SK-N-SH (cell line): ENCODE results near the gene BRIX1. TPM values are rescaled to one million over a fixed set of nuclear protein-coding genes. Genes with fewer than 3 reads are reported as not detected.
"Not testable (repeated sequence)": the region's sequence is repeated elsewhere in the genome, so short reads cannot be mapped to it uniquely, and the experiment has no call there.

Experiments
- CTCF ChIA-PET: fragments of 300-600, 350-600 bp; formaldehyde crosslinking; extraction: SDS; loops from one replicate; lab custom pipeline; 2021; lab: Yijun Ruan, JAX
- POLR2A ChIA-PET: fragments of 350-600 bp; sonication (Branson Sonifier 250); formaldehyde crosslinking; extraction: SDS; loops from one replicate; lab custom pipeline; 2020; ENCODE audit warnings: antibody characterized with exemption, inconsistent platforms; lab: Yijun Ruan, JAX
- DNase-seq: peaks from one replicate; pipeline ENCODE4 v3.0.0; 2012
- H2AFZ ChIP-seq: fragments of 200-600 bp; sonication (generic); 2 replicates; pipeline ENCODE4 v1.8.1; 2016; ENCODE audit warnings: antibody characterized with exemption, mild to moderate bottlenecking, low read depth
- H3F3A ChIP-seq: fragments of 200-600 bp; sonication (generic); replicated peaks from 2 replicates; pipeline ENCODE3; 2016; ENCODE audit warnings: antibody characterized with exemption, mild to moderate bottlenecking; ENCODE audit not compliant: insufficient read depth
- H3K27ac ChIP-seq, 2 experiments: fragments of 200-500 bp in 1 of 2; fragments of 200-600 bp in 1 of 2; sonication (Bioruptor generic) in 1 of 2; sonication (generic), shearing (Covaris generic) in 1 of 2; 2 replicates each; pipeline versions ENCODE4 v1.5.1 to v1.6.1; 2014 to 2016; ENCODE audit warnings: low read depth in 2 of 2, inconsistent platforms in 1 of 2, low read length in 1 of 2, mild to moderate bottlenecking in 1 of 2, mixed read lengths in 1 of 2
- H3K27me3 ChIP-seq: fragments of 200-600 bp; sonication (generic), shearing (Covaris generic); 2 replicates; pipeline ENCODE4 v1.6.1; 2016; ENCODE audit warnings: mixed run types; ENCODE audit not compliant: insufficient read depth
- H3K36me3 ChIP-seq, 2 experiments: fragments of 200-500 bp in 1 of 2; fragments of 200-600 bp in 1 of 2; sonication (Bioruptor generic) in 1 of 2; sonication (generic) in 1 of 2; replicated peaks in 1 of 2; 2 replicates each; pipeline versions ENCODE3 to v1.5.1; 2014 to 2016; ENCODE audit warnings: low read length in 1 of 2, mild to moderate bottlenecking in 1 of 2; ENCODE audit not compliant: insufficient read depth in 2 of 2, control insufficient read depth in 1 of 2
- H3K4me1 ChIP-seq, 2 experiments: fragments of 200-500 bp in 1 of 2; fragments of 200-600 bp in 1 of 2; sonication (Bioruptor generic) in 1 of 2; sonication (generic), shearing (Covaris generic) in 1 of 2; 2 replicates each; pipeline versions ENCODE4 v1.5.1 to v1.6.1; 2014 to 2016; ENCODE audit warnings: low read depth in 1 of 2, low read length in 1 of 2, mixed run types in 1 of 2; ENCODE audit not compliant: insufficient read depth in 2 of 2, control insufficient read depth in 1 of 2
- H3K4me2 ChIP-seq: fragments of 200-600 bp; sonication (generic), shearing (Covaris generic); 2 replicates; pipeline ENCODE4 v1.6.1; 2017; ENCODE audit warnings: mixed run types
- H3K4me3 ChIP-seq, 2 experiments: fragments of 200-500 bp in 1 of 2; fragments of 200-600 bp in 1 of 2; sonication (Bioruptor generic) in 1 of 2; sonication (generic), shearing (Covaris generic) in 1 of 2; 2 replicates each; pipeline versions ENCODE4 v1.5.1 to v1.8.1; 2014 to 2016; ENCODE audit warnings: low read depth in 2 of 2, inconsistent platforms in 1 of 2, low read length in 1 of 2, mild to moderate bottlenecking in 1 of 2, mixed read lengths in 1 of 2, moderate library complexity in 1 of 2
- H3K79me2 ChIP-seq: fragments of 200-600 bp; sonication (generic); 2 replicates; pipeline ENCODE4 v1.8.1; 2017; ENCODE audit warnings: mild to moderate bottlenecking; ENCODE audit not compliant: insufficient read depth
- H3K9ac ChIP-seq: fragments of 200-600 bp; sonication (generic); 2 replicates; pipeline ENCODE4 v1.6.1; 2017; ENCODE audit warnings: mixed run types
- H3K9me2 ChIP-seq: fragments of 200-600 bp; sonication (generic); 2 replicates; pipeline ENCODE4 v1.6.1; 2017; ENCODE audit warnings: mixed run types
- H3K9me3 ChIP-seq: fragments of 200-600 bp; sonication (generic); 2 replicates; pipeline ENCODE4 v1.6.1; 2017; ENCODE audit warnings: mixed run types, mild to moderate bottlenecking, moderate library complexity
- H4K20me1 ChIP-seq: fragments of 200-600 bp; sonication (generic); 2 replicates; pipeline ENCODE4 v1.6.1; 2017; ENCODE audit warnings: mild to moderate bottlenecking, mixed run types; ENCODE audit not compliant: insufficient read depth
- CHD2 ChIP-seq: fragments of 150-350 bp; IDR thresholded peaks from 2 replicates; pipeline ENCODE4 v1.6.1; 2018; ENCODE audit warnings: low read length; ENCODE audit not compliant: partially characterized antibody
- EP300 ChIP-seq, 2 experiments: IDR thresholded peaks; 2 replicates each; pipeline versions ENCODE4 v1.4.0 to v1.6.1; 2012; ENCODE audit warnings: borderline replicate concordance in 1 of 2, low read depth in 1 of 2, low read length in 1 of 2
- FOSL2 ChIP-seq: IDR thresholded peaks from 2 replicates; pipeline ENCODE4 v1.4.0; 2012; ENCODE audit warnings: low read depth, mild to moderate bottlenecking, moderate library complexity, borderline replicate concordance
- FOXM1 ChIP-seq: IDR thresholded peaks from 2 replicates; pipeline ENCODE4 v1.4.0; 2012; ENCODE audit warnings: low read depth, mild to moderate bottlenecking
- MEF2A ChIP-seq: IDR thresholded peaks from 2 replicates; pipeline ENCODE4 v1.4.0; 2012; ENCODE audit warnings: low read depth, borderline replicate concordance
- NRF1 ChIP-seq: IDR thresholded peaks from 2 replicates; pipeline ENCODE4 v1.6.1; 2012; ENCODE audit warnings: low read depth, mild to moderate bottlenecking, low read length
- POLR2AphosphoS5 ChIP-seq: IDR thresholded peaks from 2 replicates; pipeline ENCODE4 v1.6.1; 2012; ENCODE audit warnings: low read depth, low read length
- RCOR1 ChIP-seq: fragments of 150-350 bp; IDR thresholded peaks from 2 replicates; pipeline ENCODE4 v1.6.1; 2017; ENCODE audit warnings: antibody characterized with exemption, low read length
- RXRA ChIP-seq: IDR thresholded peaks from 2 replicates; pipeline ENCODE4 v1.4.0; 2012; ENCODE audit warnings: low read depth, mild to moderate bottlenecking, borderline replicate concordance
- SMC3 ChIP-seq: IDR thresholded peaks from 2 replicates; pipeline ENCODE4 v1.6.1; 2012; ENCODE audit warnings: low read depth, low read length, improper control_type of control experiment
- TAF1 ChIP-seq: IDR thresholded peaks from 2 replicates; pipeline ENCODE4 v1.6.1; 2012; ENCODE audit warnings: low read depth, mild to moderate bottlenecking, low read length, moderate library complexity, borderline replicate concordance
- WGBS: methylation state at CpG from one replicate; pipeline ENCODE4 v1.1.6; 2017; ENCODE audit warnings: low lambda C conversion rate; 5-methylcytosine and 5-hydroxymethylcytosine counted together
- polyA plus RNA-seq, 3 experiments: library from polyadenylated mRNA; depleted of rRNA; stranded (reverse); fragments of >200 nt; gene quantifications; 2 replicates each; pipeline ENCODE4 v1.2.3, GENCODE V29; 2012
- TF ChIP-seq, protein P1 (sequence below): IDR thresholded peaks from 2 replicates; pipeline ENCODE4 v1.4.0; 2012; ENCODE audit warnings: low read depth, borderline replicate concordance
- TF ChIP-seq, protein P2 (sequence below): IDR thresholded peaks from 2 replicates; pipeline ENCODE4 v1.6.1; 2012; ENCODE audit warnings: mild to moderate bottlenecking, low read depth, low read length, moderate library complexity
- TF ChIP-seq, protein P3 (sequence below): fragments of 150-350 bp; IDR thresholded peaks from 2 replicates; pipeline ENCODE4 v1.6.1; 2016; ENCODE audit warnings: mild to moderate bottlenecking, low read depth, low read length

BRIX1 gene
- polyA plus RNA-seq, 1 of the 3 experiments (the other 2 are of a cell fraction) = 18.4 TPM

DNA sequence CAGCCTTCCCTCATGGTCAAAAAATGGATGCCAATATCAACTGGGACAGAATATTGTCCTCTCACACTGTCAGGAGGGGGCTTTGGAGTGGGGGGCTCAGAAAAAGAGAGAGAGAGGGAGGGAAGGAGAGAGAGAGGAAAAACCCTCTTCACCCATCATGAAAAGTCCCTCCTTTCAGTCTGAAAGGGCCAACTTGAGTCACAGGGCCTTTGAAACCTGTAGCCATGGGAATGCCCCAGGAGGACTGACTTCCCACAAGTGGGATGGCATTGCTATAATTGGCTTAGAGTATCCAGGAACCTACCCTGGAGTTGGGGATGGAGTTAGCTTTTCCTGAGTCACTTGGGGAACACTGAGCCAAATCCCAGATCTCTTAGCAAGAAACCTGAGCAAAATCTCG, 55.0 kb downstream of the BRIX1 start:
- Histone ChIP-seq H3K4me3 (no peak overlapping the region), H3K9ac (no peak overlapping the region), H3K4me2 (no peak overlapping the region), H3F3A (no peaks in the 10 kb centered on the region), H2AFZ (no peak overlapping the region), H3K36me3 (no peaks in the 10 kb centered on the region), H3K4me1 (no peaks in the 10 kb centered on the region), H4K20me1 (no peaks in the 10 kb centered on the region), H3K79me2 (no peaks in the 10 kb centered on the region), H3K9me3 (0 out of 2 replicates have a peak, but pooled peaks cover 6% of the 10 kb centered on the region), H3K27ac (no peak overlapping the region), H3K27me3 (peaks cover 7% of the 10 kb centered on the region), H3K9me2 (no peaks in the 10 kb centered on the region)
- DNase-seq = no peak
- WGBS = 50% methylated on average over 1 of the region's 1 CpG
- POLR2A ChIA-PET = no interaction called here
- no peak for TF ChIP-seq EP300 (IDR thresholded peaks at IDR 0.05; ENCODE audit: borderline replicate concordance in 1 of 2, low read depth in 1 of 2, low read length in 1 of 2)
- TF ChIP-seq SMC3 = no peak
- TF ChIP-seq POLR2AphosphoS5 = no peak
- no peak for TF ChIP-seq CHD2
- no peak for TF ChIP-seq RXRA
- TF ChIP-seq, protein P1, sequence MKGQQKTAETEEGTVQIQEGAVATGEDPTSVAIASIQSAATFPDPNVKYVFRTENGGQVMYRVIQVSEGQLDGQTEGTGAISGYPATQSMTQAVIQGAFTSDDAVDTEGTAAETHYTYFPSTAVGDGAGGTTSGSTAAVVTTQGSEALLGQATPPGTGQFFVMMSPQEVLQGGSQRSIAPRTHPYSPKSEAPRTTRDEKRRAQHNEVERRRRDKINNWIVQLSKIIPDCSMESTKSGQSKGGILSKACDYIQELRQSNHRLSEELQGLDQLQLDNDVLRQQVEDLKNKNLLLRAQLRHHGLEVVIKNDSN = no peak
- no peak for TF ChIP-seq RCOR1
- no peak for TF ChIP-seq FOXM1
- TF ChIP-seq, protein P2, sequence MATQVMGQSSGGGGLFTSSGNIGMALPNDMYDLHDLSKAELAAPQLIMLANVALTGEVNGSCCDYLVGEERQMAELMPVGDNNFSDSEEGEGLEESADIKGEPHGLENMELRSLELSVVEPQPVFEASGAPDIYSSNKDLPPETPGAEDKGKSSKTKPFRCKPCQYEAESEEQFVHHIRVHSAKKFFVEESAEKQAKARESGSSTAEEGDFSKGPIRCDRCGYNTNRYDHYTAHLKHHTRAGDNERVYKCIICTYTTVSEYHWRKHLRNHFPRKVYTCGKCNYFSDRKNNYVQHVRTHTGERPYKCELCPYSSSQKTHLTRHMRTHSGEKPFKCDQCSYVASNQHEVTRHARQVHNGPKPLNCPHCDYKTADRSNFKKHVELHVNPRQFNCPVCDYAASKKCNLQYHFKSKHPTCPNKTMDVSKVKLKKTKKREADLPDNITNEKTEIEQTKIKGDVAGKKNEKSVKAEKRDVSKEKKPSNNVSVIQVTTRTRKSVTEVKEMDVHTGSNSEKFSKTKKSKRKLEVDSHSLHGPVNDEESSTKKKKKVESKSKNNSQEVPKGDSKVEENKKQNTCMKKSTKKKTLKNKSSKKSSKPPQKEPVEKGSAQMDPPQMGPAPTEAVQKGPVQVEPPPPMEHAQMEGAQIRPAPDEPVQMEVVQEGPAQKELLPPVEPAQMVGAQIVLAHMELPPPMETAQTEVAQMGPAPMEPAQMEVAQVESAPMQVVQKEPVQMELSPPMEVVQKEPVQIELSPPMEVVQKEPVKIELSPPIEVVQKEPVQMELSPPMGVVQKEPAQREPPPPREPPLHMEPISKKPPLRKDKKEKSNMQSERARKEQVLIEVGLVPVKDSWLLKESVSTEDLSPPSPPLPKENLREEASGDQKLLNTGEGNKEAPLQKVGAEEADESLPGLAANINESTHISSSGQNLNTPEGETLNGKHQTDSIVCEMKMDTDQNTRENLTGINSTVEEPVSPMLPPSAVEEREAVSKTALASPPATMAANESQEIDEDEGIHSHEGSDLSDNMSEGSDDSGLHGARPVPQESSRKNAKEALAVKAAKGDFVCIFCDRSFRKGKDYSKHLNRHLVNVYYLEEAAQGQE = no peak
- TF ChIP-seq, protein P3, sequence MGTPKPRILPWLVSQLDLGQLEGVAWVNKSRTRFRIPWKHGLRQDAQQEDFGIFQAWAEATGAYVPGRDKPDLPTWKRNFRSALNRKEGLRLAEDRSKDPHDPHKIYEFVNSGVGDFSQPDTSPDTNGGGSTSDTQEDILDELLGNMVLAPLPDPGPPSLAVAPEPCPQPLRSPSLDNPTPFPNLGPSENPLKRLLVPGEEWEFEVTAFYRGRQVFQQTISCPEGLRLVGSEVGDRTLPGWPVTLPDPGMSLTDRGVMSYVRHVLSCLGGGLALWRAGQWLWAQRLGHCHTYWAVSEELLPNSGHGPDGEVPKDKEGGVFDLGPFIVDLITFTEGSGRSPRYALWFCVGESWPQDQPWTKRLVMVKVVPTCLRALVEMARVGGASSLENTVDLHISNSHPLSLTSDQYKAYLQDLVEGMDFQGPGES = no peak
- TF ChIP-seq FOSL2 = no peak
- TF ChIP-seq MEF2A = no peak
- no peak for TF ChIP-seq NRF1
- TF ChIP-seq TAF1 = no peak
- CTCF ChIA-PET = no interaction called here

DNA sequence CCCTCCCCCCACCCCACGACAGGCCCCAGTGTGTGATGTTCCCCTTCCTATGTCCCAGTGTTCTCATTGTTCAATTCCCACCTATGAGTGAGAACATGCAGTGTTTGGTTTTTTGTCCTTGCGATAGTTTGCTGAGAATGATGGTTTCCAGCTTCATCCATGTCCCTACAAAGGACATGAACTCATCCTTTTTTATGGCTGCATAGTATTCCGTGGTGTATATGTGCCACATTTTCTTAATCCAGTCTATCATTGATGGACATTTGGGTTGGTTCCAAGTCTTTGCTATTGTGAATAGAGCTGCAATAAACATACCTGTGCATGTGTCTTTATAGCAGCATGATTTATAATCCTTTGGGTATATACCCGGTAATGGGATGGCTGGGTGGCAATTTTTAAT, 56.1 kb downstream of the BRIX1 start:
- CTCF ChIA-PET = interaction anchor here (1.2 kb wide), 1 partner anchor 32 kb away, joined by 3 read pairs; no protein-coding TSS in a partner anchor
- POLR2A ChIA-PET, H3K4me1 ChIP-seq, H4K20me1 ChIP-seq, DNase-seq, H3K4me2 ChIP-seq, H3K9ac ChIP-seq, H3K27me3 ChIP-seq, H2AFZ ChIP-seq, H3K27ac ChIP-seq, H3K9me3 ChIP-seq, H3F3A ChIP-seq, H3K9me2 ChIP-seq, H3K36me3 ChIP-seq, H3K79me2 ChIP-seq, H3K4me3 ChIP-seq: not testable (repeated sequence)
- WGBS = 68% methylated on average over 3 of the region's 4 CpGs

Other genes starting within 250 kb of the BRIX1 start
- gene TTC23L, start 76.5 kb upstream of the BRIX1 start, polyA plus RNA-seq (2012; rRNA removed) = 0.49 and 0.54 TPM in 2 replicates
- gene RAD1, start 207 bp upstream of the BRIX1 start, polyA plus RNA-seq (2012; rRNA removed) = 18.2 and 21.2 TPM in 2 replicates
- gene DNAJC21, start 13.8 kb downstream of the BRIX1 start, polyA plus RNA-seq (2012; rRNA removed) = 8.8 and 9.7 TPM in 2 replicates
- not detected in 2 replicates for gene AGXT2, start 132.2 kb downstream of the BRIX1 start, polyA plus RNA-seq (2012; rRNA removed)